ENCODE results near the gene SPNS1. TPM values are rescaled to one million over a fixed set of nuclear protein-coding genes. Genes with fewer than 3 reads are reported as not detected.
"Not testable (repeated sequence)": the region's sequence is repeated elsewhere in the genome, so short reads cannot be mapped to it uniquely, and the experiment has no call there.

Gene SPNS1
- total RNA-seq, 4 donors from 2014 or later = 12.7 to 26.0 (median 23.4) TPM

DNA sequence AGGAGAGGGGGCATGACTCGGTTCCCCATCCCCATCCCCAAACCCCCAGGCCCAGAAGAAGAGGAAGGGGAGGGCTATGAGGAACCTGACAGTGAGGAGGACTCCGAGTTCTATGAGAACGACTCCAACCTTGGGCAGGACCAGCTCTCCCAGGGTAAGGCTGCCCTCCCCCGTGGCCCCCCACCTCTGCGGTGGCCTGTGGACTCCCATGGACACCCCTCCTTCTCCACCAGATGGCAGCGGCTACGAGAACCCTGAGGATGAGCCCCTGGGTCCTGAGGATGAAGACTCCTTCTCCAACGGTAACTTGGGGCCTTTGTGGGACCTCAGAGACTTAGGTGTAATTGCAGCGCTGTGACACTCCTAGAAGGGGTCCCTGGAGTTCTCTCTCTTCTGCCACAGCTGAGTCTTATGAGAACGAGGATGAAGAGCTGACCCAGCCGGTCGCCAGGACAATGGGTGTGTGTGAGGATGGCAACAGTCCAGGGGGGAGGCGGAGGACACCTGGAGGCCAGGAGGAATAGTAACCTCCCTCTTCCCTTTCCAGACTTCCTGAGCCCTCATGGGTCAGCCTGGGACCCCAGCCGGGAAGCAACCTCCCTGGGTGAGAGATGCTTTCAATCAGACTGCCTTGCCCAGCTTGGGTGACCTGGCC, 37.2 kb upstream of the SPNS1 start:
- Histone ChIP-seq H3K4me1 (no peaks in the 10 kb centered on the region), H3K27ac (no peak overlapping the region), H3K9me3 (no peaks in the 10 kb centered on the region), H3K4me3 (no peak overlapping the region), H3K36me3 (no peaks in the 10 kb centered on the region), H3K27me3 (no peaks in the 10 kb centered on the region)
- intact Hi-C loops (cut with DNase I; ENCODE audit: low total_unique reads) = no loop called here
- DNase-seq (no peak), ATAC-seq (no peak)
- in situ Hi-C loops (cut with MboI; ENCODE audit: low sequenced_read_pairs in 4 of 4) = no loop called here
- TF ChIP-seq, protein P1, sequence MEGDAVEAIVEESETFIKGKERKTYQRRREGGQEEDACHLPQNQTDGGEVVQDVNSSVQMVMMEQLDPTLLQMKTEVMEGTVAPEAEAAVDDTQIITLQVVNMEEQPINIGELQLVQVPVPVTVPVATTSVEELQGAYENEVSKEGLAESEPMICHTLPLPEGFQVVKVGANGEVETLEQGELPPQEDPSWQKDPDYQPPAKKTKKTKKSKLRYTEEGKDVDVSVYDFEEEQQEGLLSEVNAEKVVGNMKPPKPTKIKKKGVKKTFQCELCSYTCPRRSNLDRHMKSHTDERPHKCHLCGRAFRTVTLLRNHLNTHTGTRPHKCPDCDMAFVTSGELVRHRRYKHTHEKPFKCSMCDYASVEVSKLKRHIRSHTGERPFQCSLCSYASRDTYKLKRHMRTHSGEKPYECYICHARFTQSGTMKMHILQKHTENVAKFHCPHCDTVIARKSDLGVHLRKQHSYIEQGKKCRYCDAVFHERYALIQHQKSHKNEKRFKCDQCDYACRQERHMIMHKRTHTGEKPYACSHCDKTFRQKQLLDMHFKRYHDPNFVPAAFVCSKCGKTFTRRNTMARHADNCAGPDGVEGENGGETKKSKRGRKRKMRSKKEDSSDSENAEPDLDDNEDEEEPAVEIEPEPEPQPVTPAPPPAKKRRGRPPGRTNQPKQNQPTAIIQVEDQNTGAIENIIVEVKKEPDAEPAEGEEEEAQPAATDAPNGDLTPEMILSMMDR (IDR thresholded peaks at IDR 0.05 in 4 of 5, conservative IDR thresholded peaks at IDR 0.05 in 1 of 5) = no peak
- TF ChIP-seq POLR2A (IDR thresholded peaks at IDR 0.05) = no peak

DNA sequence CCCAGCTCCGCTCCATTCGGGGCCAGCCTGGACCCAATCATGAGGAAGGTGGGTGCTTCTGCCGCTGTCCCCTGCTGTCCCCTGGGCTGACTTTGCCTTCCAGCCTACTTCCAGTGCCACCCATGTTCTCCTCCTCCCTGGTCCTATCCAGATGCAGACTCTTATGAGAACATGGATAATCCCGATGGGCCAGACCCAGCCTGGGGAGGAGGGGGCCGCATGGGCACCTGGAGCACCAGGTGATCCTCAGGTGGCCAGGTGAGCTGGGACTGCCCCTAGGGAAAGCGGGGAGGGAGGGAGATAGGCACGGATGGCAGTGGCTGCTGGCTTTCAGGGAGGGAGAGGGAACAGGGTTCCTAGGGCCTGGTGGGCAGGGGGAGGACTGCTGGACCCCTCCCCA, 35.9 kb upstream of the SPNS1 start:
- TF ChIP-seq, protein P1 (IDR thresholded peaks at IDR 0.05 in 4 of 5, conservative IDR thresholded peaks at IDR 0.05 in 1 of 5) = no peak
- TF ChIP-seq POLR2A (IDR thresholded peaks at IDR 0.05) = no peak
- H3K4me1 ChIP-seq = no peaks in the 10 kb centered on the region
- DNase-seq = no peak
- no peaks in the 10 kb centered on the region for H3K27me3 ChIP-seq
- in situ Hi-C loops (cut with MboI; ENCODE audit: low sequenced_read_pairs in 4 of 4) = no loop called here
- H3K9me3 ChIP-seq = no peaks in the 10 kb centered on the region
- no peaks in the 10 kb centered on the region for H3K36me3 ChIP-seq
- no peak for ATAC-seq
- no peak overlapping the region for H3K4me3 ChIP-seq
- intact Hi-C loops (cut with DNase I; ENCODE audit: low total_unique reads) = no loop called here
- H3K27ac ChIP-seq = no peak overlapping the region

DNA sequence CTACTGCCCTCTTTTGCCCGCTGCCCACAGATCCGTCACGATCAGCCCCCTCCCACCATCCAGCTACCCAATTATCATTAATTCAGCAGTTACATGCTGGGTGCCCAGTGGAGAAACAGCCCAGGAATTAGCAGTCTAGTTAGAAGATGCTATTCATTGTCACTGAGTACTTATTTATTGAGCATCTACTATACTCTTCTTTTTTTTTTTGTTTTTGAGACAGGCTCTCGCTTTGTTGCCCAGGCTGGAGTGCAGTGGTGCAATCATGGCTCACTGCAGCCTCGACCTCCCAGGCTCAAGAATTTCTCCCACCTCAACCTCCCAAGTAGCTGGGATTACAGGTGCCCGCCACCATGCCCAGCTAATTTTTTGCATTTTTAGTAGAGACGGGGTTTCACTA, 34.8 kb upstream of the SPNS1 start:
- H3K4me3 ChIP-seq; H3K36me3 ChIP-seq; H3K4me1 ChIP-seq; H3K27me3 ChIP-seq; intact Hi-C loops (cut with DNase I; ENCODE audit: low total_unique reads); H3K27ac ChIP-seq; DNase-seq; ATAC-seq; H3K9me3 ChIP-seq: not testable (repeated sequence)
- in situ Hi-C loops (cut with MboI; ENCODE audit: low sequenced_read_pairs in 4 of 4) = loop anchor here (10.0 kb wide), 3 partner anchors 65 to 115 kb away; partner anchors contain the start of genes SH2B1 (in 2 of the 4), ATP2A1 (in 1 of the 4) and ATXN2L (in 1 of the 4)

DNA sequence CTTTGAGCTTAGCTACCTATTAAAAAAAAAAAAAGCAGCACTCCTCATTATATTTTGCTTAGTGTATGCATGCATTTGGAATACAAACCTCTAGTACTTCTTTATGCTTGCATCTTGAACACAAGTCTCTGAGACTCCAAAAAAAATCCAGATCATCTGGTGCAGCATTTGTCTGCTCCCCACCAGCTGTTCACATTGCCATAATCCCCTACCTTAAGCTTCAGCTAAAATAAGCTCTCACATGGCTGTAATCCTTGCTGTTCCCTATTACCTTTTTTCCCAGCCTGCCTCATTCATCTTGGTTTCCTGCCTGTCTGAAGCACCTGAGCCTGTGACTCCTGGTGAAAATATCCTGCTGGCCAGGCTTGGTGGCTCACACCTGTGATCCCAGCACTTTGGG, 31.3 kb upstream of the SPNS1 start:
- no peak overlapping the region for H3K27ac ChIP-seq
- no peak for ATAC-seq
- in situ Hi-C loops (cut with MboI; ENCODE audit: low sequenced_read_pairs in 4 of 4) = loop anchor here (10.0 kb wide), 3 partner anchors 68 to 118 kb away; partner anchors contain the start of genes SH2B1 (in 2 of the 4), ATP2A1 (in 1 of the 4) and ATXN2L (in 1 of the 4)
- H3K36me3 ChIP-seq = no peaks in the 10 kb centered on the region
- TF ChIP-seq, protein P1 (IDR thresholded peaks at IDR 0.05 in 4 of 5, conservative IDR thresholded peaks at IDR 0.05 in 1 of 5) = no peak
- TF ChIP-seq POLR2A (IDR thresholded peaks at IDR 0.05) = no peak
- no peak for DNase-seq
- peaks cover 5 to 9% of the 10 kb centered on the region in 2 donors for H3K4me1 ChIP-seq
- no peaks in the 10 kb centered on the region for H3K9me3 ChIP-seq
- no peaks in the 10 kb centered on the region for H3K27me3 ChIP-seq
- intact Hi-C loops (cut with DNase I; ENCODE audit: low total_unique reads) = no loop called here
- no peak overlapping the region for H3K4me3 ChIP-seq

DNA sequence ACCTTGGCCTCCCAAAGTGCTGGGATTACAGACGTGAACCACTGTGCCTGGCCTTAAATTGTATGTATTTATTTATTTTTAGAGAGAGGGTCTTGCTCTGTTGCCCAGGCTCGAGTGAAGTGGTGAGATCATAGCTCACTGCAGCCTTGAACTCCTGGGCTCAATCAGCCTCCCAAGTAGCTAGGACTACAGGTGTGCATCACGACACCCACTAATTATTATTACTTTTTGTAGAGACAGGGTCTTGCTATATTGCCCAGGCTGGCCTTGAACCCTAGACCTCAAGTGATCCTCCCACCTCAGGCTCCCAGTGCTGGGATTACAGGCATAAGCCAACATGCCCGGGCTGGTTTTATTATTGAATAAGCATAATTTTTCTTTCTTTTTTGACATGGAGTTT, 27.9 kb upstream of the SPNS1 start:
- H3K36me3 ChIP-seq = no peaks in the 10 kb centered on the region
- peaks cover 7 to 14% of the 10 kb centered on the region in 2 donors for H3K4me1 ChIP-seq
- no peak overlapping the region for H3K4me3 ChIP-seq
- TF ChIP-seq POLR2A (IDR thresholded peaks at IDR 0.05) = no peak
- TF ChIP-seq, protein P1 (IDR thresholded peaks at IDR 0.05 in 4 of 5, conservative IDR thresholded peaks at IDR 0.05 in 1 of 5) = no peak
- in situ Hi-C loops (cut with MboI; ENCODE audit: low sequenced_read_pairs in 4 of 4) = loop anchor here (5.0 to 10.0 kb wide), 4 partner anchors 72 to 124 kb away; partner anchors contain the start of genes ATXN2L (in 3 of the 4), SH2B1 (in 2 of the 4) and ATP2A1 (in 1 of the 4)
- H3K27me3 ChIP-seq = no peaks in the 10 kb centered on the region
- intact Hi-C loops (cut with DNase I; ENCODE audit: low total_unique reads) = no loop called here
- H3K27ac ChIP-seq = no peak overlapping the region
- DNase-seq = no peak
- no peak for ATAC-seq
- H3K9me3 ChIP-seq = no peaks in the 10 kb centered on the region
